Liver (tissue), 9 donors: ENCODE measurements around the gene TSC1. TPM values are rescaled to one million over a fixed set of nuclear protein-coding genes. Genes with fewer than 3 reads are reported as not detected.

ENCODE experiments used
- DNase-seq: peaks from one replicate; pipeline ENCODE4 v3.0.0-alpha.2; 2017; ENCODE audit warnings: low spot score
- H3K27ac ChIP-seq, 2 donors: one replicate each; pipeline ENCODE4 v1.7.0; 2013; ENCODE audit warnings: inconsistent platforms in 2 of 2, low read length in 2 of 2, control low read depth in 1 of 2, low read depth in 1 of 2, mild to moderate bottlenecking in 1 of 2
- H3K27me3 ChIP-seq, 4 donors: one replicate each; pipeline versions ENCODE4 v1.6.1 to v1.7.0; 2013; ENCODE audit warnings: low read length in 3 of 4, inconsistent platforms in 1 of 4, mild to moderate bottlenecking in 1 of 4, moderate library complexity in 1 of 4; ENCODE audit not compliant: control insufficient read depth in 4 of 4, insufficient read depth in 4 of 4
- H3K36me3 ChIP-seq, 4 donors: one replicate each; pipeline versions ENCODE4 v1.6.1 to v1.7.0; 2013; ENCODE audit warnings: low read length in 3 of 4, mild to moderate bottlenecking in 3 of 4, low read depth in 1 of 4, moderate library complexity in 1 of 4; ENCODE audit not compliant: control insufficient read depth in 4 of 4, insufficient read depth in 3 of 4
- H3K4me1 ChIP-seq, 4 donors: one replicate each; pipeline versions ENCODE4 v1.6.1 to v1.7.0; 2013; ENCODE audit warnings: low read length in 3 of 4, mild to moderate bottlenecking in 3 of 4, moderate library complexity in 1 of 4; ENCODE audit not compliant: control insufficient read depth in 4 of 4, insufficient read depth in 4 of 4
- H3K4me3 ChIP-seq, 3 donors: one replicate each; pipeline versions ENCODE4 v1.6.1 to v1.7.0; 2013; ENCODE audit warnings: low read length in 3 of 3, control low read depth in 1 of 3, low read depth in 1 of 3, mild to moderate bottlenecking in 1 of 3
- H3K9ac ChIP-seq, 2 donors: one replicate each; pipeline ENCODE4 v1.7.0; 2013; ENCODE audit warnings: low read length in 2 of 2, mild to moderate bottlenecking in 2 of 2, moderate library complexity in 2 of 2, control low read depth in 1 of 2, low read depth in 1 of 2
- H3K9me3 ChIP-seq, 4 donors: one replicate each; pipeline versions ENCODE4 v1.6.1 to v1.7.0; 2013; ENCODE audit warnings: low read length in 3 of 4; ENCODE audit not compliant: control insufficient read depth in 4 of 4
- ATF3 ChIP-seq: IDR thresholded peaks from 2 replicates; pipeline ENCODE4 v1.6.1; 2016; ENCODE audit warnings: antibody characterized with exemption
- CTCF ChIP-seq: fragments of 150-350 bp; IDR thresholded peaks from 2 replicates; pipeline ENCODE4 v1.5.1; 2017; ENCODE audit warnings: improper control_type of control experiment, low read depth, low read length; ENCODE audit not compliant: missing input control
- EGR1 ChIP-seq, 2 donors: IDR thresholded peaks; 2 replicates each; pipeline ENCODE4 v1.6.1; 2016 to 2018; ENCODE audit warnings: antibody characterized with exemption in 2 of 2, low read depth in 2 of 2
- FOXA1 ChIP-seq: IDR thresholded peaks from 2 replicates; pipeline ENCODE4 v1.6.1; 2016; ENCODE audit warnings: antibody characterized with exemption
- FOXA2 ChIP-seq: IDR thresholded peaks from 2 replicates; pipeline ENCODE4 v1.6.1; 2016; ENCODE audit warnings: antibody characterized with exemption
- GABPA ChIP-seq, 2 donors: IDR thresholded peaks in 1 of 2; conservative IDR thresholded peaks in 1 of 2; 2 replicates each; pipeline ENCODE4 v1.6.1; 2016; ENCODE audit warnings: antibody characterized with exemption in 2 of 2, mild to moderate bottlenecking in 1 of 2, moderate library complexity in 1 of 2
- HNF4A ChIP-seq, 2 donors: conservative IDR thresholded peaks; 2 replicates each; pipeline ENCODE4 v1.6.1; 2016; ENCODE audit warnings: antibody characterized with exemption in 2 of 2, mild to moderate bottlenecking in 2 of 2
- HNF4G ChIP-seq: IDR thresholded peaks from 2 replicates; pipeline ENCODE4 v1.6.1; 2016; ENCODE audit warnings: antibody characterized with exemption
- JUND ChIP-seq, 2 donors: IDR thresholded peaks; 2 replicates each; pipeline ENCODE4 v1.6.1; 2016; ENCODE audit warnings: antibody characterized with exemption in 2 of 2
- NR2F2 ChIP-seq: IDR thresholded peaks from 2 replicates; pipeline ENCODE4 v1.6.1; 2016; ENCODE audit warnings: antibody characterized with exemption
- RAD21 ChIP-seq, 2 donors: IDR thresholded peaks; 2 replicates each; pipeline ENCODE4 v1.6.1; 2016; ENCODE audit warnings: antibody characterized with exemption in 2 of 2, mild to moderate bottlenecking in 2 of 2
- REST ChIP-seq: IDR thresholded peaks from 2 replicates; pipeline ENCODE4 v1.6.1; 2016; ENCODE audit warnings: antibody characterized with exemption, mild to moderate bottlenecking
- RXRA ChIP-seq, 2 donors: IDR thresholded peaks; 2 replicates each; pipeline ENCODE4 v1.6.1; 2017 to 2018; ENCODE audit warnings: antibody characterized with exemption in 2 of 2, mild to moderate bottlenecking in 1 of 2
- SP1 ChIP-seq: IDR thresholded peaks from 2 replicates; pipeline ENCODE4 v1.6.1; 2018; ENCODE audit warnings: antibody characterized with exemption, mild to moderate bottlenecking
- TAF1 ChIP-seq: conservative IDR thresholded peaks from 2 replicates; pipeline ENCODE4 v1.6.1; 2016; ENCODE audit warnings: antibody characterized with exemption, mild to moderate bottlenecking
- YY1 ChIP-seq: IDR thresholded peaks from 2 replicates; pipeline ENCODE4 v1.6.1; 2016; ENCODE audit warnings: antibody characterized with exemption, mild to moderate bottlenecking
- ZBTB33 ChIP-seq: IDR thresholded peaks from 2 replicates; pipeline ENCODE4 v1.6.1; 2016; ENCODE audit warnings: antibody characterized with exemption
- WGBS: extraction: QIAGEN DNeasy Blood & Tissue Kit; methylation state at CpG from one replicate; pipeline ENCODE4 v1.1.7; 2013; 5-methylcytosine and 5-hydroxymethylcytosine counted together
- polyA plus RNA-seq, 2 donors: library from polyadenylated mRNA; stranded (reverse) in 1 of 2; unstranded in 1 of 2; fragments of 200-250 nt in 1 of 2; fragments of >200 nt in 1 of 2; fragmentation: Nextera tagmentation in 1 of 2; extraction: Ambion mirVana in 1 of 2; gene quantifications; one replicate each; pipeline versions ENCODE4 v1.2.1 to v1.2.3, GENCODE V29; 2013 to 2015
- total RNA-seq, 2 donors: library from RNA; depleted of rRNA; stranded (reverse); fragments of >200 nt; gene quantifications; one replicate each; pipeline ENCODE4 v1.2.3, GENCODE V29; 2014
- donor health status: healthy.
- donor health status: healthy.
- donor health status: healthy.
- donor health status: healthy.
- donor health status: healthy.

The TSC1 gene
- total and polyA plus RNA-seq, 4 donors = 4.6 to 33.5 (median 15.6) TPM

GRCh38 chr9:132948482-132949050 lies 4.2 kb upstream of the TSC1 start:
- no peaks in the 10 kb centered on the region for H3K27me3 ChIP-seq
- no peaks in the 10 kb centered on the region for H3K36me3 ChIP-seq
- H3K4me3 ChIP-seq = no peak overlapping the region
- DNase-seq = no peak
- peaks cover 0 to 9% (median 6%) of the 10 kb centered on the region in 4 donors for H3K4me1 ChIP-seq
- H3K27ac ChIP-seq = no peak overlapping the region
- H3K9ac ChIP-seq = no peak overlapping the region
- 80% methylated on average over 18 of the region's 18 CpGs for WGBS
- H3K9me3 ChIP-seq = no peaks in the 10 kb centered on the region
- TF ChIP-seq ATF3 (no peak), TAF1 (no peak), NR2F2 (no peak), FOXA2 (no peak), HNF4G (no peak), CTCF (no peak), RXRA (IDR thresholded peaks at IDR 0.05) (no peak), EGR1 (IDR thresholded peaks at IDR 0.05; ENCODE audit: low read depth in 2 of 2) (no peak), ZBTB33 (no peak), RAD21 (IDR thresholded peaks at IDR 0.05) (no peak), YY1 (no peak), JUND (IDR thresholded peaks at IDR 0.05) (no peak), HNF4A (conservative IDR thresholded peaks at IDR 0.05) (no peak), SP1 (no peak), GABPA (IDR thresholded peaks at IDR 0.05 in 1 of 2, conservative IDR thresholded peaks at IDR 0.05 in 1 of 2) (no peak), FOXA1 (no peak)

GRCh38 chr9:132947756-132948155 lies 3.3 kb upstream of the TSC1 start:
- Histone ChIP-seq H3K9ac (no peak overlapping the region), H3K4me1 (peaks cover 3 to 17% (median 14%) of the 10 kb centered on the region in 4 donors), H3K27ac (no peak overlapping the region), H3K4me3 (no peak overlapping the region), H3K9me3 (no peaks in the 10 kb centered on the region), H3K27me3 (no peaks in the 10 kb centered on the region), H3K36me3 (no peaks in the 10 kb centered on the region)
- WGBS = 92% methylated on average over 8 of the region's 8 CpGs
- no peak for DNase-seq
- TF ChIP-seq FOXA2 (no peak), NR2F2 (no peak), ATF3 (no peak), REST (no peak), EGR1 (IDR thresholded peaks at IDR 0.05; ENCODE audit: low read depth in 2 of 2) (no peak), HNF4G (no peak), ZBTB33 (no peak)
